EH (cell line): Measurements from ENCODE around the gene HSF5.

Experiments used
- DNase-seq: peaks from one replicate; pipeline ENCODE4 v3.0.0-alpha.2; 2015; ENCODE audit warnings: low read depth

HSF5 gene

GRCh38 chr17:58385359-58385899 is 102.8 kb downstream of the HSF5 start:
- no peak for DNase-seq

DNA sequence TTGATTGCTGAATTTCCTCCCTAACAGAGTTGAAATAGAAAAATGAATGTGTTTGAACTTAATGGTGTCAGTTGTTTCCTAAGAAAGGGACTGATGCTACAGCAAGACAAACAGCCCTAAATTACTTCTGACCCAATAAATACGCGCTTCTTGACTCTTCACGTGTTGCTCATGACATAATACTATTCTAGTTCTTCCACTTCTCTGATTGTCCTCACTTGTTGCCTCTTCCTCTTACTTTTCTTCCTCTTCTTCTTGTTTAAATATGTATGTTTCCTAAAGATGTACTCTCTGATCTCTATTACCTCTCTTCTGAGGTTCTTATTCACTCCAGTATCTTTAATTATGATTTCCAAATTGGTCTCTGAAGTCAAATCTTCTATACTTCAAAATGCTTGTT is 103.3 kb downstream of the HSF5 start:
- no peak for DNase-seq

DNA sequence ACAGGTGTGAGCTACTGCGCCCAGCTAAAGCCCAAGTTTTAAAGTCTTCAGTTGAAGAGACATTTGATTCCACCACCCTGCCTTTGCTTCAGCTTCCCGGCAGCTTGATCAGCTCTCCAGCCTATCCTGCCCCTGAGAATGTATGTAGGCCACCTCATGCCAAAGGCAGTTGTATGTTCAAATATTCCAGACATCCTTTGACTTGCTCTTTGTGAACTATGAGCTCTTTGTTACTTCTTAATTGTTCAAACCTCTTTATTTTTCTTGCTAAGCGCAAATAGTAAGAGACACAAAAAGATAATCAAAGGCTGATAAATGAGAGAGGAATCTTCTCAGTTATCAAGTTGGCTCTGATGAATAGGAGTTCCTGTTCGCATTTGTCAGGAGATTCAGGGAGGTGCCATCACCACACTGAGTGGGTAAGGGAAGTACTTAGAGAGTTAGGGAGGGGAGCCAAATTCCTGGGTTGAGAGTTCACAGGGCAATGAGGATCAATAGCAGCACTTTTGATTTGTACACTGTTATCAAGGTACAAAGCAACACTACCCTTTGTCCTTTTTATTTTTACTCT is 104.2 kb downstream of the HSF5 start:
- no peak for DNase-seq

GRCh38 chr17:58382872-58383242 is 105.4 kb downstream of the HSF5 start:
- no peak for DNase-seq

DNA sequence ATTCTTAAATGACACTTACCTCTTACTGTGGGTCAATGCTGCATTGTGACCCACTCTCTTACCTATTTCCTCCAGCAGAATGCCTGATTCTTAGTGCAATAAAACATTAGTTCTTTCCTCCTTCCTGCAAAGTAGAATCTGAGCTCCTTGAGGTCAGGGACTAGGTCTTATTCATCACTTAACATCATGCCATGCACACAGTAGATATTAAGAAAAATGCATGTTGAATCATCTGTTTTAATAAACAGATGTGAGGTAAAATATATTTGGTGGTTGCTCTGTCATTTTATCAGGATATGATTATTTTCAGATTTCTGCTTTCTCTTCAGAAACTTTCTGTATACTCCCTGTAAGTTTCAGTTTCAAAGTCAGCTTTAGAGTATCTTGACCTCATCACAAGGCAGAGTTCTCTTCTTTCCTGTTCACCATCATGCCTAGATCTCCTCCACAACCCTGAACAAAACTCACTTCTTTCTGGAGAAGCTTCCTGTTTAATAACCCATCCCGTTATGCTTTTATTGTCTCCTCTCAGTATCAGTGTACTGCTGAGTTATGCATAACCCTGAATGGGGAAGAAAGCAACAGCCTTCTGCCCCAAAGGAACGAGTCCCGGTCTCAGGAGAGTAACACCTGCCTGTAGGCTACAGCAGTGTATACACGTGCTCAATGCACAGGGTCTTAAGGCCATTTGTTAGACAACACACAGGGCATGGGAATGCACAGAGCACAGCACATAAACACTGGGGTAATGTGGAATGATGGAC is 105.9 kb downstream of the HSF5 start:
- no peak for DNase-seq

- DNase-seq = no peak
These were observed 106.8 kb downstream of the HSF5 start for GRCh38 chr17:58381124-58382035.

- DNase-seq = no peak
These were observed 107.7 kb downstream of the HSF5 start for GRCh38 chr17:58380207-58381123.

DNA sequence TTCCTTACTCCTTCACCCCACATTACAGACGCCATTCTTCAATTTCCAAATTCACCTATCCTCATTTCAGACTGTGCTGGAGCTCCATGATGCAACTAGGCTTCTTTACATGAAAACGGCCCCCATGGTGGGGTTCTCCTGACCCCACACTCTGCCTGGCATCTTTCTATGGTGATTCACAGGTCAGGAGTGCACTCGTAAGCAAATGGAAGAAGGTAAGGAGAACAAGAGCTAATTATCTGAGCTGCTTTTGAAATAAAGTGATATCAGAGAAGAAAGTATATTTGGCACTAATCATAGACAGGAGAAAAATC is 108.7 kb downstream of the HSF5 start:
- no peak for DNase-seq

- DNase-seq = no peak
These were observed 109.3 kb downstream of the HSF5 start for GRCh38 chr17:58378733-58379510.

GRCh38 chr17:58377661-58378060 is 110.5 kb downstream of the HSF5 start:
- DNase-seq = no peak

DNA sequence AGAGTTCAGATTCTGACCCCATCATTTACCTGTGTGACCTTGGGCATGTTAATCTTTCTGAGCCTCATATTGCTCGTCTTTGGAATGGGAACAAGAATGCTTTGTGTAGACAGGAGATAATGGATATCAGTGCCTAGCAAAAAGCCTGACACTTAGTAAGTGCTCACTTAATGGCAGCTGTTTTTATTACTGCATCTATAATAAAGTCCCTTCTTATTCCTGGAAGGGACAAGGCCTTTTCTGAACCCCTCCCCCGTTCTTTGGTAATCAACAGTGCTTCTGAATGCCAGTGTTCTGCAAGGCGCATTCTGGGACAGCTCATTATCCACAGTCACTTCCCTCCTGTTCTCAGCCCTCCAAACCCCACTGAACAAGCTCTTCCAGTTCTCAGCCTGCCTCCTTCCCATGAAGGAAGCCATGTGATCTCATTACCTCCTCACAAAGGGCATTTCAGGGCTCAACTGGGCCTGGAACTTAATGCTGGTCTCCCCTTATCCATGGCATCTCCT is 111.1 kb downstream of the HSF5 start:
- no peak for DNase-seq

DNA sequence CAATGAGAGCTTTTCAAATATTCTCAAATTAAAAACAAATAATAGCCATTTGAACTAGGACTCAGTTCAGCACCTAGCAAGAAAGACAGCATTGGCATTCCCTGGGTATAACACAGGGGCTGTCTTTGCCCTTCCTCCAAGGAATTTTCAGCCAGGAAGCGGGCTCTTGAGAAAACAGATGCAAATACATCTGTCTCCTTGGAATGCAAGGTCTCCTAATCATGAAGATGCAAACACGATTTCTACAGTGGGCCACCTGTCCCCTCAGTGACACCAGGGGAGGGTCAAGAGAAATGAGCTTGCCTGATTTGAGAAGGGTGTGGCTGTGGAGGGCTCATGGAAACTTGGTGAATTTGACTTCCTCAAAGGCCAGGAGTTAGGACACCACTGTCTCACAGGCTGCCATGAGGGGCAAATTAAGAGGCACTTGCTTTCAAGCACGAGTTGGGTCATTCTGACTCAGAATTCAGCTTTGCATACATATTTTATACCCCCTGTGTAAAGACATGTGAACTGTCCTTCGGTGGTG is 111.7 kb downstream of the HSF5 start:
- no peak for DNase-seq

DNA sequence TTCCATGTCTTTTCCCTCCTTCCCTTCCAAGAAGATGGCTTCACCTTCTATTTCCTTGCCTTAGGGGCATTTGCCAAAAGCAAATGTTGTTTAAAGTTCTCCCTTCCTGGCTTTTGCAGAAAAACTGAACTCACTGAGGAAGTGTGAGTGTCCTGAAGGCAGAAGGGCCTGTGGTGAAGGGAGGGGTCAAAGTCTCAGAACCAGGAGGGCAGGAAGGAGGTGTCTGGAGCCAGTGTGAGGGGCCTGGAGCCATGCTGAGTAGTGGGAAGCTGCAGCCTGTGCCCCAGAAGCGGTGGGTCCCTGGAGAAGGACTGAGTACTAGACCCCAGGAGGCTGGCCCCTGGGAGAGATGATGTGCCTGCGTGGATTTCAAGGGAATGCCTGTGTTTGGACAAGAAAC is 112.4 kb downstream of the HSF5 start:
- DNase-seq = no peak

DNA sequence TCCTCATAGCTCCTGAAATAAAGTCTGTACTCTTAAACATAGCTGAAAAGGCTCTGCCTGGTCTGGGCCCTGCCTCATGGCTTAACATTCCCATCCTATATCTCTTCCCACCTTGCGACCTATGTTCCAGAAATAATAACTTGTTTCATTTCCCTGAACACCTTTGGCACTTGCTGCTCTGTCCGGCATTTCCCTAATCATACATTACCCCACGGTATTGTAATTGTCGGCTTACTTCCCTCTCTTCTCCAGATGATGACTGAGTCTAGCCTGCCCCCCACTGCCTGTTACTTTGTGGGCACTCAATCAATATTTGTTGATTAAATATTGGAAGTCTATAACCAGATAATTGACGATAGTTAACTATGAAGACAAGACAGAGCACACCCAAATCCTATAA is 113.0 kb downstream of the HSF5 start:
- DNase-seq = no peak

GRCh38 chr17:58373923-58374322 is 114.3 kb downstream of the HSF5 start:
- DNase-seq = no peak

DNA sequence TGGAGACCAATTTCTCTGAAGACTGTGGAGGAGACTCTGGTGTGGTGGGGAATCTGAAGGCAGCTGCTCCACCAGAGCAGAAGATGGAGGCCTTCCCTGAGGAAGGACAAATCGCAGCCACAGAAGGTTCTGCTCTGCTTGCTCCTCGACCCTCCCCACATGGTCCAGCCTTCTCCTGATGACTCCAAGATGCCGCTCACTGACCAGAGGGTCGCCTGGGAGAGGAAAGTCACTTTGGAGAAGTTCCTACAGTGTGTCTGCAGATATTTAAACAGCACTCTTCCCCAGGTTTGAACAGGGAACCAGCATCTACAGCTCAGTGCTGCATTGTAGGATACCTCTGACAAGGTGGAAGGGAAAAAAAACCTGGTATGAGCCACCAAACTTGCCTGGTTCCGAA is 115.2 kb downstream of the HSF5 start:
- DNase-seq = no peak

DNA sequence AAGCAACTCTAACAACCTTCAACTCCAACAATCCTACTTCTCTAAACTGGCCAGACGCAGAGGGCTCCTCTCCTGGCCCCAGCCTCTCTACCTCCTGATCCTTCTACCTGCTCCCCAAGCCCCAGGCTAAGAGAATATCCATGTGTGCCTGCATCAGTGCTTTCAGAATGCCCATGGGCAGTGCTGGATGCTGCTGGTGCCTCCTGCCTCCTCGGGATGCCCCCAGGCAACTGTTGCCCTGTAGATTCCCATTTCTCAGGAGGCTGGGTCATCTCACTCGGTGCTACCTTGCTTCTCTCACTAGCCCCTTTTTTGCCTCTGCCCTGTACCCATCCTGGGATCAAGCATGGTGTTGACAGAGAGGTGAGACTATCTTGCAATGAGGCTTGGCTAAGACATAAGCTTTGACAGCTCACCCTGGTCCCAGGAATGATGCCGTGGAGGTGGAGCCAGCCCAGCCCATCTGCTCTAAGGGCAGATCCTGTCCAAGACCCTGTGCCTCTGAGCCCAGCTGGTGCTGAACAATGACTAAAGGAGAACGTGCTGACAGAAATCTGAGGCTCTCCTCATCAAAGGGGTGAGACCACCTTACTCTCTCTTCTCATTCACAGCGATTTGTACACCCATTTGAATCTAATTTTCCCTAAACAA is 116.8 kb downstream of the HSF5 start:
- no peak for DNase-seq

DNA sequence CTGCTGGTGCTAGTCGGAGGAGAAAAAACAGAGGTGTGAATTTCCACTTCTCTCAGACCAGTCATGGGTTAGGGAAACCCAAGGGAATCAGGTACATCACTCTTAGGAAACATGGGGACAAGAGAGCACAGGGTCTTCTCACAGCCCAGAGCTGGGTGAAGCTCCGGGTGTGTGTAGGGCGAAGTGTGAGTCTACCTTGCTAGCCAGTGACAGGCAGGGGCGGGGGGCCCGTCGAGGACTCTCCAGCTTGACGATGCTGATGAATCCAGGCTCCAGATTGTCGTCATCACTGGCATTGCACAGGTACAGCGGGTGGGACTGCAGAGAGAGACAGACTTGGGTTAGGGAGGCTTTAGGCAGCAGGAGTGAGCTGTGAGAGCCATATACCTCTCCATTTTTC is 117.5 kb downstream of the HSF5 start:
- no peak for DNase-seq

DNA sequence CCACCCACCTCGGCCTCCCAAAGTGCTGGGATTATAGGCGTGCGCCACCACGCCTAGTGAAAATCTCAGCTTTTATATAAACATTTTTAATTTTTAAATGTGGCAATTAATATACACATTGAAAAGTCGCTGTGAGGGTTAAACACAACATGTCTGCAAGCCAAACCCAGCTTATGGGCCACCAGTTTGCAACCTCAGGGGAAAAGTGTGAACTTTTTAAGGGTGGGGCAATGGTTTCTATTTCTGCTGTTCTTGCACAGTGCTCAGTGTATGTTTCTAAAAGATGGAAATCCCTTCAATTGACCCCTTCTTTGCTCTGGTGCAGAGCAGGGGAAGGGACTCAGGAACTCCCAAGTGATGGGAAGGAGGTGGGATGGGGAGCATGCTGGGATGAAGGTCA is 117.9 kb downstream of the HSF5 start:
- no peak for DNase-seq
